GM19328 (cell line): Measurements from ENCODE around the gene CGNL1.

Experiments used
- ATAC-seq: cut with Tn5 transposase; IDR thresholded peaks from one replicate; pipeline ENCODE4 v1.9.1; 2021; ENCODE audit warnings: mild to moderate bottlenecking, moderate library complexity; ENCODE audit not compliant: unreplicated experiment

Gene CGNL1

DNA sequence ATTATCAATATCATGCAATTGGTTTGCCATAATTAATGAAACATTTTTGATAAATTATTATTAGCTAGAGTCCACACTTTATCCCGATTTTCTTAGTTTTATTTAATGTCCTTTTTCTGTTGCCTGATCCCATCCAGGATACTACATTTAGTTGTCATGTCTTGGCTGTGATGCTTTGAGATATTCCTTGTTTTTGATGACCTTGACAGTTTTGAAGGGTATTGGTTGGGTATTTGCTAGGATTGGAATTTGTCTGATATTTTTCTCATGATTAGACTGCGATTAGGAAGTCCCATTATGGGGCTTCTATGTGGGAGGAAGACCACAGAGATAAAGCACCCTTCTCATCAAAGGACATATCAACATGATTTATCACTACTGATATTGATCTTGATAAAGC is 43.0 kb downstream of the CGNL1 start:
- no peak for ATAC-seq

DNA sequence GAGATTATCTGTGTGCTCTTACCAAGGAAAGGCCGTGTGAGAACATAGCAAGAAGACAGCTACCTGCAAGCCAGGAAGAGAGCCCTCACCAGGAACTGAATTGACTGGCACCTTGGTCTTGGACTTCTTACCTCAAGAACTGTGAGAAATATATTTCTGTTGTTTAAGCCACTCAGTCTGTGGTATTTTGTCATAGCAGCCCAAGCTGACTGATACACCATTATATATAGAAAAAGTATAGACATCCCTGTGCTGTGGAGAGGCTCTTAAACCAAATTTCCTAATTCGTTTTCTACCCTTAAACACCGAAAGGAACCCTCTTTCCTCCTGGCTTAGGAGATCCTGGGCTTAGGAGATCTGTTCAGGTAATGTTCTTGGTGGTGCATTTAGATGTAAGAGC is 44.8 kb downstream of the CGNL1 start:
- no peak for ATAC-seq

DNA sequence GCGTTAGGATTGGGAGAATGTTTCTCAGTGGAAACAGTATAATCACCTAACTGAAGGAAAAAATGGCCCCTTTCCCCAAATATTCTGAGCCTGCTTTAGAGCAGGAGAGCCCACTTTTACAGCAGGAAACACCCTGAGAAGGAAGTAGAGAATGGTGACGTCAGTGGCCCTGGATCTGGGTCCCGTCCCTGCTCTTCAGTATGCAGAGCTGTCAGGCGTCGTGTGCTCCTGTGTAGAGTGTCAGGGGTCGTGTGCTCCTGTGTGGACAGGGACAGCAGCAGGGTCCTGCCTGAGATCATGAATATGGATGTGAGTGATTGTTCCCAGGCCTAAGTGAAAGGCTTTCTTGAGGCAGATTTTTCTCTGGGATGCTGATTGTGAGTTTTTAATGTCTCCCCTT is 45.2 kb downstream of the CGNL1 start:
- no peak for ATAC-seq

DNA sequence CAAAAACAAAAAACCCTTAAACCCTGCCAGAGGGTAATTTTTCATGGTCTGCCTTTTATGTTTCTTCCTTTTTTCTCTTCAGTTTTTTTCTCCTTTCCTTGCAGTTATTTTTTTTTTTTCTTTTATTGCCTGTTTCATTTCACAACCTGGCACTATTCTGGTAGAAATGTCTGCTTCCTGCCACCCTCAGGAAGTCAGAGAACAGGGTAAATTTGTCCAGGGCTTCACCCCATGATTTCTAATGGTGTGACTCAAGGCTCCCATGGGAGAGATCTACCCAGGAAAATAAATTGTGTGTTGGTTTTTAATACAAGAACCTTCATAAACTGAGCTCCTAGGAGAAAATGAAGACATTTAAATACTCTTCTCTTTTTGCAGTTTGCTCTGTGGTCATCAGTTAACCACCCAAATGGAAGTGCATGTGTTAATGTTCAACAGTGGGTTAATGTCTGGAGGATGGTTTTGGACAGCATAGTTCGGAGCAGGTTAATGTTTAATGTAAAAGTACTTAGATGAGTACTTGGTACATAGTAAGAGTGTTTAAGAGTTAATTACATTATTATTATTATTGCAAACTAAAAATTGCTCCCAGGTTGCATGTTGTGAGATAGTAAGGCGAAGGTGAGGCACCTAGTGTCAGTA is 45.9 kb downstream of the CGNL1 start:
- ATAC-seq = no peak

DNA sequence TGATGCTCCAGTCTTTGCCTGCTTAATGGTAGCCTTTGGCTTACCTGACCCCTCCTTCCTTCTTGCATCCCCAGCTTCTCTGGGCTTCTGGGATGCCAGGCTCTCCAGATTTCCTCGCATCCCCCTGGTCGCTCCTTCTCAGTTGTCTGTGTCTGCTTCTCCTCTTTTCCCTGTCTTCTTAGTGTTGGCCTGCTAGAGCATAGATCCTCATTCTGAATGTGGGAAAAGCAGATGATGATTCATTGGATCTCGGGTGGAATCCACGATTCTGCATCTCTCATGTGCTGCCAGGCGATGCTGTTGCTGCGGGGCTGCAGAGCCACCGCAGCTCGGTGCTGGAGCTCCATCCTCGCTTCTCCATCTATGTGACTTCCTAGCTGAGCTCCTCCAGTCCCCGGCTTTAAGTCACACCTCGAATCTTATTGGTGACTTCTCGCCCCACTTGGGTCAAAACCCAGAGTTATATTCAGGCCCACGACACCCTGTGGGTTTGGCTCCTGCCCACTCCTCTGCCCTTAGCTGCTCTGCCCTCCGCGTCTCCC is 47.4 kb downstream of the CGNL1 start:
- ATAC-seq = no peak

DNA sequence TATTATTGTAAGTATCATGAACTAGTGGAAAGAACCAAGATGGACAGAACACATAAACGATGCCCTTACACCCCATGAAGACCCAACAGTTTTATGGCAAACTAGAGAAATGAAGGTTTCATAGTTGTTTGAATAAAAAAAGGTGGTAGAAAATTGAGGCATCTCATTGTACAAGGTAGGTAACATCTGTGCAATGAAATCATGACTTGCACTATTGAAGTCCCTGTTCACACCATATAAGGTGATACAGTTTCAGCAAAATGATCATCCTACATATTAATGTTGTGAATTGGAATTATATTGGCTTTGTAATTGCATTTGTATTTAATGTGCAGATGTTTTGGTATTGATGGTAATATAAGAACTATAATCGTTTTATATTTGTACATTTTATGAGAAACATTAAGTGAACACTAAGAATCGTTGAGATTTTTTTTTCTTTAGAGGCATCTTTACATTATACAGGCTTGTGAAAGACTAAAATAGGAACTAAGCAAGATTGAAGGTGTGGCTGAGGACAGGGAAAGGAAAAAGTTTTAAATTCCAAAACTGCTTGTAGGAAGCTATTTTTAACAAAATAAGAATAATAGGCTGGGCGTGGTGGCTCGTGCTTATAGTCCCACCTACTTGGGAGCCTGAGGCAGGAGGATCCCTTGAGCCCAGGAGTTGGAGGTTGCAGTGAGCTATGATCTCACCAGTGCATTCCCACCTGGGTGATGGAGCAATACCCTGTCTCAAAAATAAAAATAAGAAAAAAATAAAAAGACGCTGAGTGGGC is 48.5 kb downstream of the CGNL1 start:
- ATAC-seq = no peak

DNA sequence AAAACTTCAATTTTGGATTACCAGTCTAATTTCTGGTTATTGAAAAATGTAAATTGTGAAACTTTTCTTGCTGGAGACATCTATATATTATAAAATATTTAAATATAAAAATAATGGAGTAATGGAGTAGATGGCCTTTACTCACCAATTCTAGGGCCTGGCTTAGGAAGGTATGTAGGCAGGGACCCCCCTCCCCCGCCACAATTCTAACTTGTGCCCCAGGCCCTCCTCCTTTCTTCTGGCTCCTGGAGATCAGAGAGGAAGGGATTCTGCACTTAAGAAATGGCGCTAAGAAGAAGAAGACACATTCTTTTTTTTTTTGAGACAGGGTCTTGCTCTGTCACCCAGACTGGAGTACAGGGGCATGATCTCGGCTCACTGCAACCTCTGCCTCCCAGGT is 49.5 kb downstream of the CGNL1 start:
- no peak for ATAC-seq

DNA sequence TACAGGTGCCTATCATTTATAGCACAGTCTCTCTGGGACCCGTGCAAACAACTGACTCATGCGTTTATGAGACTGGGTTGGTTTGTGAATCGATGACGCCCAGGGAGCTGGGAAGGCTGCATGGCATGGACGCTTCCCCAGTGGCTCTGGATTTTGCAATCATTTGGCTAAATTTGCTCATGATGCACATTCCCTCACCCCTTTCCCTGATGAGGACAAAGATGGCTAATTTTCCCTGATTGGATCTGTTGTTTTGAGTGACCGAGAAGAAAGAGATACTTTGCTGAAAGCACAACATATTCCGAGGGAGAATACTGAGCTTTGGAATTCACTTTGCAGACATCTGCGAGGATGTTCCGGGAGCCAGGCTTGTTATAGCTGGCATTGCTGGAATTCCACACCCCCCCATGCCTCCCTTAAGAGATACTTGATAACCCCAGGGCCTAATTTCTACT is 51.1 kb downstream of the CGNL1 start:
- ATAC-seq = no peak

DNA sequence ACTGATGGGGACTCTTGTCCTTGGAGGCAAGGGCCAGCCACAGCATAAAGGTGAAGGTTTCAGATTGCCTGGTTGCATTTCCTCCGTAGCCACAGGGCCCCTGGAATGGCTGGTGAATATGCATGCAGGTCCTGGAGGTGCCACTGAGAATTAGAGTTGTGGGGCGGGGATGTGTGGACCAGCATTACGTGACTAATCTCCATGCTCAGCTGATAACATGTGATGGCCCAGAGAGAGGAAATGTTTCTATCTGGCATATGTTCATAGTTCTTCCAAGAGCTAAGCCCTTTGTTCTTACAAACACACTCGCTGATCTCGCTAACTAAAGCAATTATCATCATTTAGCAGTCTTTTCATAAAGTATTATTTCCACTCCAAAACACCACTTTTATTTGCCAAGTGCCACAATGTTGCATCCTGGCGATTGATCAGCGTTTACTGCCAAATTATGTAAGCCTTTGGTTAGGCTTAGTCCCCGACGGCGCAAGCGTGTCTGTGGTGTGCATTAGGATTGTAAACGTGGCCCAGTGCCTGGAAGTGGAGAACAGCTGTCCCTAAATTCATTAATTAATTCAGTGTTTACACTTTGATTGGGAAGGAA is 55.9 kb downstream of the CGNL1 start:
- ATAC-seq = no peak

DNA sequence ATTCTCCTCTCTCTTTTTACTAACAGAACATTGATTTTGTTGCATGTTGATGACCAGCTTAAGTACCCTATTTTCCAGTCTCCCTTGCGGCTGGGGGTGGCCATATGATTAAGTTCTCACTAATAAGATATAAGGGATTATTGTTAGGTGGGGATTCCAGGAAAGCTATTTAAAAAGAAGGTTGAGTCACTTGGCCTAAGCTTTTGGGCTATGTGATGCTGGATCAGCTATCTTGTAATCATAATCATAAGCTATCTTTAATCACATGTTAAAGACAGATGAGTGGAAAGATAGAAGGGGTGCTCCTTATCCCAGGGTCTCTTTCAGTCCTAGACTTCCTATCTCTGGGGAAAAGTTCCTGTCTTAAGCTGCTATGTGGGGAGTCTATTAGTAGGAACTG is 59.9 kb downstream of the CGNL1 start:
- ATAC-seq = no peak

DNA sequence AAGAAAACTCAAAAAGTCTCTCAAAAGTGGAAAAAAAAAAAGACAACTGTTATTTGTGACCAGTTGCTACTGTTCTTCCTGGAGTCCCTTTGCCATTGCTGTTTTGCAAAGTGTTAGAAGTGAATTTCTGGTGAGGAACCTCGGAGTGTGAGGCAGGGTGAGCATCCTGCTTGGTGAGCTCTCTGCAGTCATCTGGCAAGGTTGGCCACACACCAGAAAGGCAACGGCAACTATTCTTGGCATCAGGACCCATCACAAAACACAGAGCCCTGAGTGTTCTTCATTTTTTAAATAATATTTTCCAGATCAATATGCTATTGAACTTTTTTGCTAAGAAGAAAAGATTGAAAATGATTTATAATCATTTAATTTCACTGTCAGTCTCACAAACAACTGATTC is 60.7 kb downstream of the CGNL1 start:
- no peak for ATAC-seq

DNA sequence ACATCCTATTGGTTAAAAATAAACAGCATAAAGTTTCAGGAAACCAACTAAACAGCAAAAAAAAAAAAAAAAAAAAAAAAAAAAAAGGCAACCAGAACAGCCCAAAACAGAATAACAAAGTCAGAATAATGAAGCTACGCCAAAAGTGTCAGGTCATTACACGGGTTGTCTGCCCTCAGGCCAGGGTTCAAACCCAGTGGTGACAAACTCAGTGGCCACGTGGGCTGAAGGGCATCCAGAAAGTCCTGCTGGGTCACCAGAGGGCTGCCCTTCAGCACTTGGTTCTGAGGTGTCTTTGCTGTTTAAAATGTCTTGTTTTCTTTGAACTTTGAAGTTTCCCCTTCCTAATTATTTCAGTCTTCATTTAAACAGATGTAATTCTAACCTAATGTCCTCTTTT is 61.3 kb downstream of the CGNL1 start:
- ATAC-seq = no peak

DNA sequence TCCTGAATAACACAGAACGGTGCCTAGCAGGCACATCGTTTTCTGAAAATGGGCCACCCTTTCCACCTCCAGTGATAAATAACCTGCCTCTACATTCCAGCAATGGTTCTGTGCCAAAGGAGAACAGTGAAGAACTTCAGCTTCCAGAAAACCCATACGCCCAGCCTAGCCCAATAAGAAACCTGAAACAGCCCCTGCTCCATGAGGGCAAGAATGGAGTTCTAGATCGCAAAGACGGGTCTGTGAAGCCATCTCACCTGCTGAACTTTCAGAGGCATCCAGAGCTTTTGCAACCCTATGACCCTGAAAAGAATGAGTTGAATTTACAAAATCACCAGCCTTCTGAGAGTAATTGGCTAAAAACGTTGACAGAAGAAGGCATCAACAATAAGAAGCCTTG is 61.9 kb downstream of the CGNL1 start:
- no peak for ATAC-seq

DNA sequence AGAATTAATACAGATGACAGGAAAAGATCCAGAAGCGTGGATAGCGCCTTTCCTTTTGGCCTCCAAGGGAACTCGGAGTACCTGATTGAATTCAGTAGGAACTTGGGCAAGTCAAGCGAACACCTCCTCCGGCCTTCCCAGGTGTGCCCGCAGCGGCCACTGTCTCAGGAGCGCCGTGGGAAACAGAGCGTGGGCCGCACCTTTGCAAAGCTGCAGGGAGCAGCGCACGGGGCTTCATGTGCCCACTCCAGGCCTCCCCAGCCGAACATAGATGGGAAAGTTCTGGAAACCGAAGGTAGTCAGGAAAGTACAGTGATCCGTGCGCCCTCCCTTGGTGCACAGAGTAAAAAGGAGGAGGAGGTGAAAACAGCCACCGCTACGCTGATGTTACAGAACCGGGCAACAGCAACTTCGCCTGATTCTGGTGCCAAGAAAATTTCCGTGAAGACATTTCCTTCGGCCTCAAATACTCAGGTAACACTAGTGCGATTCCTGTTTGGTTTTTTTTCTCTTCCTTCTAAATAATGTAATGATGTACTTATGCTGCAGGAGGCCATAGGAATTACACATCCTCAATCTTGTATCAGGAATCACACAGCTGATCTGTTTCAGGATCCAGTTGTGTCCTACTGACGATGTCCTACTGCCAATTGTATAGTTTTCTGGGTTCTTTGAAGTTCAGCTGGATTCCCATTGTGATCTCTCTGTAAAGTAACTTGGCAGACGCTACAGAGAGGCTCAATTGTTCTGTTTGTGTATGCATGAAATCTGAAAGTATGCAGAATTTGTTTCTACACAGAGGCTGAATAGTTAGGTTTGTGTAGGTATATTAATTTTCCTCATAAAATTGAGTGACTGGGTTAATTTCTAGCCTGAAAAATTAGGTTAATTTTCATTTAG is 63.1 kb downstream of the CGNL1 start:
- no peak for ATAC-seq

DNA sequence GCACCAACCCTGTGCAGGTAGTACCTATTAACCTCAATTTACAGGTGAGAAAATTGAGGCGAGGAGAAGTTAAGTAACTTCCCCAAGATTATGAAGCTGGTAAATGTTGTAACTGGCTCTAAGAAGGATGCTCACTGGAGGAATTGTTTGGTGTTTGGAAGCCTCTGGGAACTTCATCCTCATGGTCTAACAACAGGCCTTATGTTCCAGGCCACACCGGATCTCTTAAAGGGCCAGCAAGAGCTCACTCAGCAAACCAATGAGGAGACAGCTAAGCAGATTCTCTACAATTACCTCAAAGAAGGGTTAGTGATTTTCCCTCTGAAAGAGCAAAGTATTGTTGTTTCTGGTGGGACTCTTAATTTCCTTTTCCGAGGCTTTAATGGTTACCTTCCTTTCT is 63.9 kb downstream of the CGNL1 start:
- ATAC-seq = no peak

DNA sequence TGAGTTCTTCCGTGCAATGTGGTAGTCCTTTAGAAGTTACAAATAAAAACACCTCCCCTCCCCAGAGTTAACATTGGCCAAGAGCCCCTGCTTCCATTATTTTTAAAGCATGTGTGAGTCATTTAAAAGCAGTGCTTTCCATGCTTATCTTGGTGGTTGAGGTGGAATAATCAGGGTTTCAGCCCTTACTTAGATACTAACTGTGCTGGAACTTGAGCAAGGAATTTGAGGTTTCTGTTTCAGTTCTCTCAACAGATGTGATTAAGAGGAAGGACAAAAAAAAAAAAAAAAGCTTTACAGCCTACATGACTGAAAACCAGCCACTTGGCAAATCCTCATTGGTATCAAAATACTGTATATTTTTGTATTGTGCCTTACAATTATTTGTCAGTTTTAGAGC is 64.5 kb downstream of the CGNL1 start:
- no peak for ATAC-seq

DNA sequence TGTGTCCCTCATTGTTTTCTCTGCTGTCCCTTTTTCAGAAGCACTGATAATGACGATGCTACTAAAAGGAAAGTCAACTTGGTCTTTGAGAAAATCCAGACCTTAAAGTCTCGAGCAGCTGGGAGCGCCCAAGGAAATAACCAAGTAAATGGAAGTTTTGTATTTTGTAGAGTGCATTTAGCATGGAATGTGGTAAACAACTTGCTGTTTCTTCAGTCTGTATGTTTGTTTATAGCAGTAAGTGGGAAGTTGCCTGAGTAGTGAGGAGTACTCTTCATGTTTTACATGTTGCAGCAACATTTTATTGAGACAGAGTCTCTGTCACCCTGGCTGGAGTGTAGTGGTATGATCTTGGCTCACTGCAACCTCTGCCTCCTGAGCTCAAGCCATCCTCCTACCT is 66.0 kb downstream of the CGNL1 start:
- ATAC-seq = no peak

DNA sequence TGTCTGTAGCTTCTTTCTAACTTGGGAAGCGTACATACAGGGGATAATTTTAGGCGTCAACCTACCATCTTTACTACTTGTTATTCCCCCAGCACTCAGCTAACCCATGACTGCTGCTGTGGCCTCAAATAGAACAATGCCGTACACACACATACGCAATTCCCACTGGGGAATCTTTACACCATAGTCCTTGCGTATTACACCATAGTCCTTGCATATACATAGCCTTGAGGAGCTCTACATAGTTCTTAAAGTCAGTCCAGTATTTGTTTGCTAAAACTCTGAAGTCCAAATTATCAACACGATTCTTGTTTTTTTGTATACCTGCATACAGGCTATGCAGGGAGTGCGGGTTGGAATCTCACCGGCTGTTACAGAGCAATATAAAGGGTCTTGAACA is 67.2 kb downstream of the CGNL1 start:
- ATAC-seq = no peak

DNA sequence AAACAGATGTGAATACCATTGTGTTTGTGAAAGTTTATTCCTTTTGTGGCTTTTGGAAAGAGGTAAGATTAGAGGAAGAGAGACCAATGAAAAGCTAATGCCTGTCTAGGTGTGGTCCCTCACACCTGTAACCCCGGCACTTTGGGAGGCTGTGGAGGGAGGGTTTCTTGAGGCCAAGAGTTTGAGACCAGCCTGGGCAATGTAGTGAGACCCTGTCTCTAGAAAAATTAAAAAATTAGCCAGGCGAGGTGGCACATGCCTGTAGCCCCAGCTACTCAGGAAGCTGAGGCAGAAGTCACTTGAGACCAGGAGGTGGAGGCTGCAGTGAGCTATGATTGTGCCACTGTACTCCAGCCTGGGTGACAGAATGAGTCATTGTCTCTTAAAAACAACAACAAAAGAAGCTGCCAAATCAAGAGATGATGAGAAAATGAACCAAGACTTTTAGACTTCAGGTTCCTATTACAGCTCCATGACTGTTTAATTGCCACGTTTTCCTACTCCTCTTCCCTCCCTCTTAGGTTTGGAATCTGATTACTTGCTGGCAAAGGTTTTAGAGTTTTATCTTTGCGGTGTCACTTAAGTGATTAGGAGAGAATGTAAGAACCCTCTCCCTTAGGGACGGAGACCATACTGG is 68.7 kb downstream of the CGNL1 start:
- no peak for ATAC-seq

DNA sequence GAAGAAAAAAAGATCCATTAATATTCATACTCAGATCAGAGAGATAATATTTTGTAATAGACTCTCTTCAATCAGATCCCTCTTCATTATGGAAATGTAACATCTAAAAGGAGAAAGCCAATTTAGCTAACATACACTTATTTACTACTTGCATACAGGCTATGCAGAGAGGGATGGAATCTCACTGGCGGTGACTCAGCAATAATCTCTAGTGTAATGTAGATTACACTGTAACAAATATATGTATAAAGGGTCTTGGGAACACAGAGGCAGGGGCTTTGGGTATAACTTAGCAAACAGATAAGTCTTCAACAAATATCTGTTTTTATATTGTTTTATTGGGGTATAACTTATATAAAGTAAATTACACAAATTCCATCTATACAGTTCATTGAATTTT is 69.6 kb downstream of the CGNL1 start:
- ATAC-seq = no peak

DNA sequence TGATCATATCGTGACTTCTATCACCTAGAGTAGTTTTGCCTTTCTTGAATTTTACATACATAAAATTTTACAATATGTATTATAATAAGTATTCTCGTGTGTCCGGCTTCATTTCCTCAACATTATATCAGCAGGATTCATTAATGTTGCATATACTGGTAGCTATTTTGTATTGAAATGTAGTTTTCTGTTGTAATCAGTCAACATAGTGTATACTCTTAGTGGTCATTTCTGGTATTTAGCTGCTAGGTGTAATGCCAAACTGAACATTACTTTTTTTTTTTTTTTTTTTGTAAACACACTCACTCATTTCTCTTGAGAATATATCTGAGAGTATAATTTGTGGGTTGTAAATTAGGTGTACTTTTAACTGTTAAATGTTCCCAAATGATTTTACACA is 70.1 kb downstream of the CGNL1 start:
- no peak for ATAC-seq
